ENCODE measurements around the gene ARHGEF28.

ARHGEF28 gene

GRCh38 chr5:73625372-73625943 lies 538 bp upstream of the ARHGEF28 start:
- Histone ChIP-seq H3K79me1 (ENCODE audit: low read length) (no peaks in the 10 kb centered on the region), H3K27me3 (ENCODE audit: insufficient read depth, low read length, poor library complexity) (peaks cover 22% of the 10 kb centered on the region)
- no CpG with 5 or more reads among the region's 33 CpGs for WGBS (ENCODE audit: extremely low coverage, insufficient coverage, low lambda C conversion rate)

DNA sequence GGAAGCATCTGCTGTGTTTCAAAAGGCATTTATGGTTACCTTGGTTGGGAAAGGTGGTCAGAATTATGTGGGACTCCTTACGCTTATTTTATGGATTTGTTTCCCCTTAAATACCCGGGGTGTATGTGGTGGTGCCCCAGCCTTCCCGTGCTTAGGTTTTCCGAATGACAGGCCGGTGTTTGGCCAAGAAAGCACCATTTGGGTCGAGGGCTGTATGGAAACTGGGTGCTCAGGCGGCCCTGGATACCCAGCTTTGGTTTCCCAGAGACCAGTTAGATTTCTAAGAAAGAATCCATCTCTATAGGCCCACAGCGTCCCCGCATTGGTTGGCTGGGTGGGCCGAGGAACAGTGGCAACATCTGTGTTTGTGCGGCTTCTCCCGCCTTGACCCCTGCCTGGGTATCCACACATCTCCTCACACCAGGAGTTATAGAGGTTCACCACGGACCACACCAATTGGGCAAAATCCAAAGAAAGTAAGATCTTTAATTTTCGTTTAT lies 868 bp downstream of the ARHGEF28 start:
- Histone ChIP-seq H3K23ac (ENCODE audit: low read length) (no peak overlapping the region), H3K4me3 (ENCODE audit: low read length) (no peak overlapping the region), H3K27me3 (ENCODE audit: insufficient read depth, low read length, poor library complexity) (peaks cover 24% of the 10 kb centered on the region), H3K18ac (ENCODE audit: low read length) (no peak overlapping the region), H3K4ac (ENCODE audit: low read depth, low read length) (no peak overlapping the region), H2BK5ac (ENCODE audit: low read length) (no peak overlapping the region), H4K5ac (ENCODE audit: low read length) (no peak overlapping the region), H3K56ac (ENCODE audit: low read length) (peak overlapping the region; percentile 42), H3K9ac (ENCODE audit: low read length) (peak overlapping the region; percentile 48), H3K4me2 (ENCODE audit: low read length) (peak overlapping the region; percentile 82), H4K8ac (ENCODE audit: low read depth, low read length) (no peak overlapping the region), H3K4me1 (ENCODE audit: control insufficient read depth, low read depth, low read length) (no peaks in the 10 kb centered on the region), H3K79me2 (ENCODE audit: control insufficient read depth, insufficient read depth, low read length) (no peaks in the 10 kb centered on the region), H3K79me1 (ENCODE audit: low read length) (no peaks in the 10 kb centered on the region), H3K36me3 (ENCODE audit: control insufficient read depth, insufficient read depth, low read length) (no peaks in the 10 kb centered on the region), H2BK120ac (ENCODE audit: low read depth, low read length) (no peak overlapping the region), H3K27ac (ENCODE audit: low read depth, low read length) (no peak overlapping the region), H2AK5ac (ENCODE audit: low read length) (no peak overlapping the region), H2BK15ac (replicated peaks; ENCODE audit: low read depth) (no peak overlapping the region)
- no peak for DNase-seq
- WGBS (ENCODE audit: extremely low coverage, insufficient coverage, low lambda C conversion rate) = no CpG with 5 or more reads among the region's 14 CpGs

More at GRCh38 chr5:73625372-73625943, 538 bp upstream of the ARHGEF28 start:
- Histone ChIP-seq H3K4me1 (ENCODE audit: control insufficient read depth, low read depth, low read length) (no peaks in the 10 kb centered on the region), H4K5ac (ENCODE audit: low read length) (no peak overlapping the region), H3K79me2 (ENCODE audit: control insufficient read depth, insufficient read depth, low read length) (no peaks in the 10 kb centered on the region), H3K4me2 (ENCODE audit: low read length) (peak overlapping the region; percentile 32), H3K9ac (ENCODE audit: low read length) (peak overlapping the region; percentile 35), H3K36me3 (ENCODE audit: control insufficient read depth, insufficient read depth, low read length) (no peaks in the 10 kb centered on the region), H2BK15ac (replicated peaks; ENCODE audit: low read depth) (no peak overlapping the region), H3K4ac (ENCODE audit: low read depth, low read length) (no peak overlapping the region), H3K27ac (ENCODE audit: low read depth, low read length) (no peak overlapping the region), H2AK5ac (ENCODE audit: low read length) (no peak overlapping the region), H2BK5ac (ENCODE audit: low read length) (no peak overlapping the region), H3K23ac (ENCODE audit: low read length) (no peak overlapping the region), H3K18ac (ENCODE audit: low read length) (peak overlapping the region; percentile 91), H3K56ac (ENCODE audit: low read length) (peak overlapping the region; percentile 65), H4K8ac (ENCODE audit: low read depth, low read length) (no peak overlapping the region), H2BK120ac (ENCODE audit: low read depth, low read length) (no peak overlapping the region), H3K4me3 (ENCODE audit: low read length) (no peak overlapping the region)
- DNase-seq = peak; percentile 2

- Histone ChIP-seq H3K4me2 (ENCODE audit: low read length) (no peak overlapping the region), H2AK5ac (ENCODE audit: low read length) (no peak overlapping the region), H2BK5ac (ENCODE audit: low read length) (no peak overlapping the region), H3K79me1 (ENCODE audit: low read length) (no peaks in the 10 kb centered on the region), H3K9ac (ENCODE audit: low read length) (no peak overlapping the region), H3K79me2 (ENCODE audit: control insufficient read depth, insufficient read depth, low read length) (no peaks in the 10 kb centered on the region), H3K27me3 (ENCODE audit: insufficient read depth, low read length, poor library complexity) (peaks cover 24% of the 10 kb centered on the region), H2BK120ac (ENCODE audit: low read depth, low read length) (no peak overlapping the region), H3K56ac (ENCODE audit: low read length) (no peak overlapping the region), H2BK15ac (replicated peaks; ENCODE audit: low read depth) (no peak overlapping the region), H3K36me3 (ENCODE audit: control insufficient read depth, insufficient read depth, low read length) (no peaks in the 10 kb centered on the region), H3K27ac (ENCODE audit: low read depth, low read length) (no peak overlapping the region), H3K4ac (ENCODE audit: low read depth, low read length) (no peak overlapping the region), H3K23ac (ENCODE audit: low read length) (no peak overlapping the region), H4K5ac (ENCODE audit: low read length) (no peak overlapping the region), H4K8ac (ENCODE audit: low read depth, low read length) (no peak overlapping the region), H3K4me3 (ENCODE audit: low read length) (no peak overlapping the region), H3K4me1 (ENCODE audit: control insufficient read depth, low read depth, low read length) (no peaks in the 10 kb centered on the region), H3K18ac (ENCODE audit: low read length) (no peak overlapping the region)
- no peak for DNase-seq
Observed at GRCh38 chr5:73629456-73629855, 3.5 kb downstream of the ARHGEF28 start.

- H2BK15ac ChIP-seq (replicated peaks; ENCODE audit: low read depth) = no peak overlapping the region
- no peak overlapping the region for H3K56ac ChIP-seq (ENCODE audit: low read length)
- no peaks in the 10 kb centered on the region for H3K79me2 ChIP-seq (ENCODE audit: control insufficient read depth, insufficient read depth, low read length)
- H3K18ac ChIP-seq (ENCODE audit: low read length) = no peak overlapping the region
- no peak overlapping the region for H3K4ac ChIP-seq (ENCODE audit: low read depth, low read length)
- H3K27ac ChIP-seq (ENCODE audit: low read depth, low read length) = no peak overlapping the region
- no peak for DNase-seq
- H3K4me1 ChIP-seq (ENCODE audit: control insufficient read depth, low read depth, low read length) = no peaks in the 10 kb centered on the region
- no peak overlapping the region for H2BK120ac ChIP-seq (ENCODE audit: low read depth, low read length)
- H3K4me2 ChIP-seq (ENCODE audit: low read length) = no peak overlapping the region
- no peak overlapping the region for H3K4me3 ChIP-seq (ENCODE audit: low read length)
- H3K27me3 ChIP-seq (ENCODE audit: insufficient read depth, low read length, poor library complexity) = peaks cover 24% of the 10 kb centered on the region
- H4K8ac ChIP-seq (ENCODE audit: low read depth, low read length) = no peak overlapping the region
- H3K9ac ChIP-seq (ENCODE audit: low read length) = no peak overlapping the region
- no peak overlapping the region for H3K23ac ChIP-seq (ENCODE audit: low read length)
- H3K36me3 ChIP-seq (ENCODE audit: control insufficient read depth, insufficient read depth, low read length) = no peaks in the 10 kb centered on the region
- H2AK5ac ChIP-seq (ENCODE audit: low read length) = no peak overlapping the region
- no peak overlapping the region for H2BK5ac ChIP-seq (ENCODE audit: low read length)
- H3K79me1 ChIP-seq (ENCODE audit: low read length) = no peaks in the 10 kb centered on the region
- no peak overlapping the region for H4K5ac ChIP-seq (ENCODE audit: low read length)
Observed at GRCh38 chr5:73630765-73631164, 4.8 kb downstream of the ARHGEF28 start.

DNA sequence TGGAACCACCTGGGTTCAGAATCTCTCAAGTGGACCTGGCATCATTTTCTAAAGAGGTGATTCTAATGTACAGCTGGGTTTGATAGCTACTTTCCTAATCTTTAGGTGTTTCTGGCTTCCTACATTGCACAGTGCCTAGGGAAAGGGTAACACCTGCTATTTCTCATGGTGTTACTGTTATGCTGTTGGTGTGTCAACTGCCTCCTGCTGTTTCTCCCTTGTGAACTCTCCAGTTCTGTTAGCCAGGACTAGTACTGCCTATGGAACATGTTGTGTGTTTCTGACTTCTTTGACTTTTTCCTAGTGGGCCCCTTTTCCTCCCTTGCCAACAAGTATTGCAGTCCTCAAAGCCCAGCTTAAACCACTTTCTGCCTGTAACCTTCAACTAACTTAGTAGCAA lies 5.5 kb downstream of the ARHGEF28 start:
- H3K79me1 ChIP-seq (ENCODE audit: low read length) = no peaks in the 10 kb centered on the region
- no peaks in the 10 kb centered on the region for H3K4me1 ChIP-seq (ENCODE audit: control insufficient read depth, low read depth, low read length)
- no peak overlapping the region for H3K4me3 ChIP-seq (ENCODE audit: low read length)
- no peak overlapping the region for H3K4me2 ChIP-seq (ENCODE audit: low read length)
- H2BK5ac ChIP-seq (ENCODE audit: low read length) = no peak overlapping the region
- no peak overlapping the region for H3K18ac ChIP-seq (ENCODE audit: low read length)
- H4K8ac ChIP-seq (ENCODE audit: low read depth, low read length) = no peak overlapping the region
- no peaks in the 10 kb centered on the region for H3K79me2 ChIP-seq (ENCODE audit: control insufficient read depth, insufficient read depth, low read length)
- peaks cover 20% of the 10 kb centered on the region for H3K27me3 ChIP-seq (ENCODE audit: insufficient read depth, low read length, poor library complexity)
- H2BK120ac ChIP-seq (ENCODE audit: low read depth, low read length) = no peak overlapping the region
- no peak overlapping the region for H3K56ac ChIP-seq (ENCODE audit: low read length)
- no peak overlapping the region for H3K4ac ChIP-seq (ENCODE audit: low read depth, low read length)
- DNase-seq = no peak
- no peak overlapping the region for H4K5ac ChIP-seq (ENCODE audit: low read length)
- no peak overlapping the region for H2BK15ac ChIP-seq (replicated peaks; ENCODE audit: low read depth)
- no peak overlapping the region for H3K9ac ChIP-seq (ENCODE audit: low read length)
- no peak overlapping the region for H3K23ac ChIP-seq (ENCODE audit: low read length)
- no peak overlapping the region for H3K27ac ChIP-seq (ENCODE audit: low read depth, low read length)
- H3K36me3 ChIP-seq (ENCODE audit: control insufficient read depth, insufficient read depth, low read length) = no peaks in the 10 kb centered on the region
- H2AK5ac ChIP-seq (ENCODE audit: low read length) = no peak overlapping the region

- Histone ChIP-seq H3K4me3 (ENCODE audit: low read length) (no peak overlapping the region), H2BK5ac (ENCODE audit: low read length) (no peak overlapping the region), H3K27me3 (ENCODE audit: insufficient read depth, low read length, poor library complexity) (peaks cover 9% of the 10 kb centered on the region), H3K36me3 (ENCODE audit: control insufficient read depth, insufficient read depth, low read length) (no peaks in the 10 kb centered on the region), H3K23ac (ENCODE audit: low read length) (no peak overlapping the region), H2AK5ac (ENCODE audit: low read length) (no peak overlapping the region), H3K18ac (ENCODE audit: low read length) (no peak overlapping the region), H3K9ac (ENCODE audit: low read length) (no peak overlapping the region), H3K4me1 (ENCODE audit: control insufficient read depth, low read depth, low read length) (no peaks in the 10 kb centered on the region), H2BK120ac (ENCODE audit: low read depth, low read length) (no peak overlapping the region), H3K27ac (ENCODE audit: low read depth, low read length) (no peak overlapping the region), H4K8ac (ENCODE audit: low read depth, low read length) (no peak overlapping the region), H3K79me1 (ENCODE audit: low read length) (no peaks in the 10 kb centered on the region), H4K5ac (ENCODE audit: low read length) (no peak overlapping the region), H3K4ac (ENCODE audit: low read depth, low read length) (no peak overlapping the region), H2BK15ac (replicated peaks; ENCODE audit: low read depth) (no peak overlapping the region), H3K4me2 (ENCODE audit: low read length) (no peak overlapping the region), H3K56ac (ENCODE audit: low read length) (no peak overlapping the region), H3K79me2 (ENCODE audit: control insufficient read depth, insufficient read depth, low read length) (no peaks in the 10 kb centered on the region)
- no CpG with 5 or more reads among the region's 5 CpGs for WGBS (ENCODE audit: extremely low coverage, insufficient coverage, low lambda C conversion rate)
- DNase-seq = peak; percentile 14
Observed at GRCh38 chr5:73633060-73633459, 7.1 kb downstream of the ARHGEF28 start.
